ENCODE results near the gene CALY.

DNA sequence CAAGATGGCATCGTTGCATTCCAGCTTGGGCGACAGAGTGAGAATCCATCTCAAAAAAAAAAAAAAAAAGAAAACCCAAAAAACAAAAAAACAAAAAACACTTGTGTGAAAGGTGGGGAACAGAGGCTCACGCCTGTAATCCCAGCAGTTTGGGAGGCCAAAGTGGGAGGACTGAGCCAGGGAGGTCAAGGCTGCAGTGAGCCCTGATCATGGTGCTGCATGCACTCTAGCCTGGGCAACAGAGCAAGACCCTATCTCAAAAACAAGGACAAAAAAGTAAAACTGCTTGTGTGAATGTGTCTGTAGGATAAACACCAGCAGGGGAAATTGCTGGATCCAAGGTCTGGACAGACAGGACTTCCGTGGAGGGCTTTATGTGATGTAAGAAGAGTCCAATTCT, 46.9 kb upstream of the CALY start:
- TF ChIP-seq, protein P1, sequence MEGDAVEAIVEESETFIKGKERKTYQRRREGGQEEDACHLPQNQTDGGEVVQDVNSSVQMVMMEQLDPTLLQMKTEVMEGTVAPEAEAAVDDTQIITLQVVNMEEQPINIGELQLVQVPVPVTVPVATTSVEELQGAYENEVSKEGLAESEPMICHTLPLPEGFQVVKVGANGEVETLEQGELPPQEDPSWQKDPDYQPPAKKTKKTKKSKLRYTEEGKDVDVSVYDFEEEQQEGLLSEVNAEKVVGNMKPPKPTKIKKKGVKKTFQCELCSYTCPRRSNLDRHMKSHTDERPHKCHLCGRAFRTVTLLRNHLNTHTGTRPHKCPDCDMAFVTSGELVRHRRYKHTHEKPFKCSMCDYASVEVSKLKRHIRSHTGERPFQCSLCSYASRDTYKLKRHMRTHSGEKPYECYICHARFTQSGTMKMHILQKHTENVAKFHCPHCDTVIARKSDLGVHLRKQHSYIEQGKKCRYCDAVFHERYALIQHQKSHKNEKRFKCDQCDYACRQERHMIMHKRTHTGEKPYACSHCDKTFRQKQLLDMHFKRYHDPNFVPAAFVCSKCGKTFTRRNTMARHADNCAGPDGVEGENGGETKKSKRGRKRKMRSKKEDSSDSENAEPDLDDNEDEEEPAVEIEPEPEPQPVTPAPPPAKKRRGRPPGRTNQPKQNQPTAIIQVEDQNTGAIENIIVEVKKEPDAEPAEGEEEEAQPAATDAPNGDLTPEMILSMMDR (IDR thresholded peaks at IDR 0.05): no peak
- no peak for TF ChIP-seq MXI1 (IDR thresholded peaks at IDR 0.05; ENCODE audit: low read depth, low read length)
- TF ChIP-seq EP300 (IDR thresholded peaks at IDR 0.05; ENCODE audit: borderline replicate concordance in 1 of 2, low read depth in 1 of 2, low read length in 1 of 2): no peak
- no peak for TF ChIP-seq FOSL2 (IDR thresholded peaks at IDR 0.05; ENCODE audit: borderline replicate concordance, low read depth)
- TF ChIP-seq, protein P2, sequence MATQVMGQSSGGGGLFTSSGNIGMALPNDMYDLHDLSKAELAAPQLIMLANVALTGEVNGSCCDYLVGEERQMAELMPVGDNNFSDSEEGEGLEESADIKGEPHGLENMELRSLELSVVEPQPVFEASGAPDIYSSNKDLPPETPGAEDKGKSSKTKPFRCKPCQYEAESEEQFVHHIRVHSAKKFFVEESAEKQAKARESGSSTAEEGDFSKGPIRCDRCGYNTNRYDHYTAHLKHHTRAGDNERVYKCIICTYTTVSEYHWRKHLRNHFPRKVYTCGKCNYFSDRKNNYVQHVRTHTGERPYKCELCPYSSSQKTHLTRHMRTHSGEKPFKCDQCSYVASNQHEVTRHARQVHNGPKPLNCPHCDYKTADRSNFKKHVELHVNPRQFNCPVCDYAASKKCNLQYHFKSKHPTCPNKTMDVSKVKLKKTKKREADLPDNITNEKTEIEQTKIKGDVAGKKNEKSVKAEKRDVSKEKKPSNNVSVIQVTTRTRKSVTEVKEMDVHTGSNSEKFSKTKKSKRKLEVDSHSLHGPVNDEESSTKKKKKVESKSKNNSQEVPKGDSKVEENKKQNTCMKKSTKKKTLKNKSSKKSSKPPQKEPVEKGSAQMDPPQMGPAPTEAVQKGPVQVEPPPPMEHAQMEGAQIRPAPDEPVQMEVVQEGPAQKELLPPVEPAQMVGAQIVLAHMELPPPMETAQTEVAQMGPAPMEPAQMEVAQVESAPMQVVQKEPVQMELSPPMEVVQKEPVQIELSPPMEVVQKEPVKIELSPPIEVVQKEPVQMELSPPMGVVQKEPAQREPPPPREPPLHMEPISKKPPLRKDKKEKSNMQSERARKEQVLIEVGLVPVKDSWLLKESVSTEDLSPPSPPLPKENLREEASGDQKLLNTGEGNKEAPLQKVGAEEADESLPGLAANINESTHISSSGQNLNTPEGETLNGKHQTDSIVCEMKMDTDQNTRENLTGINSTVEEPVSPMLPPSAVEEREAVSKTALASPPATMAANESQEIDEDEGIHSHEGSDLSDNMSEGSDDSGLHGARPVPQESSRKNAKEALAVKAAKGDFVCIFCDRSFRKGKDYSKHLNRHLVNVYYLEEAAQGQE (IDR thresholded peaks at IDR 0.05; ENCODE audit: low read depth, low read length): no peak
- TF ChIP-seq ELF1 (IDR thresholded peaks at IDR 0.05): no peak
- no peak for TF ChIP-seq TCF12 (IDR thresholded peaks at IDR 0.05)
- TF ChIP-seq SMC3 (IDR thresholded peaks at IDR 0.05; ENCODE audit: low read depth, low read length): no peak
- no peak for TF ChIP-seq RAD21 (IDR thresholded peaks at IDR 0.05; ENCODE audit: low read length)
- TF ChIP-seq, protein P3, sequence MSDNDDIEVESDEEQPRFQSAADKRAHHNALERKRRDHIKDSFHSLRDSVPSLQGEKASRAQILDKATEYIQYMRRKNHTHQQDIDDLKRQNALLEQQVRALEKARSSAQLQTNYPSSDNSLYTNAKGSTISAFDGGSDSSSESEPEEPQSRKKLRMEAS (IDR thresholded peaks at IDR 0.05; ENCODE audit: low read depth): no peak

All from SK-N-SH (cell line).